KMS-11 (cell line): Measurements from ENCODE around the gene ELK4.

ENCODE experiments used
- H2AFZ ChIP-seq: fragments of 200-600 bp; sonication (generic); 2 replicates; pipeline ENCODE4 v1.6.1; 2016; ENCODE audit warnings: antibody characterized with exemption, mixed run types, low read depth
- H3K27ac ChIP-seq: fragments of 200-600 bp; sonication (generic); 2 replicates; pipeline ENCODE4 v1.6.1; 2016; ENCODE audit warnings: mild to moderate bottlenecking, mixed run types
- H3K27me3 ChIP-seq: fragments of 200-600 bp; sonication (generic); 2 replicates; pipeline ENCODE4 v1.6.1; 2017; ENCODE audit warnings: mild to moderate bottlenecking, low read depth, mixed run types, moderate library complexity; ENCODE audit not compliant: insufficient read depth
- H3K36me3 ChIP-seq: fragments of 200-600 bp; sonication (generic); 2 replicates; pipeline ENCODE4 v1.6.1; 2017; ENCODE audit warnings: mild to moderate bottlenecking, mixed run types; ENCODE audit not compliant: insufficient read depth
- H3K4me1 ChIP-seq: fragments of 200-600 bp; sonication (generic); 2 replicates; pipeline ENCODE4 v1.6.1; 2016; ENCODE audit warnings: mild to moderate bottlenecking, low read depth, mixed run types; ENCODE audit not compliant: poor library complexity, severe bottlenecking
- H3K4me2 ChIP-seq: fragments of 200-600 bp; sonication (generic); 2 replicates; pipeline ENCODE4 v1.7.0; 2016; ENCODE audit warnings: mild to moderate bottlenecking, mixed run types
- H3K4me3 ChIP-seq: fragments of 200-600 bp; sonication (generic); IDR thresholded peaks from 2 replicates; pipeline ENCODE4 v1.6.1; 2017; ENCODE audit warnings: low read depth, low read length, mixed read lengths; ENCODE audit not compliant: insufficient read depth
- H3K79me2 ChIP-seq: fragments of 200-600 bp; sonication (generic); 2 replicates; pipeline ENCODE4 v1.6.1; 2016; ENCODE audit warnings: low read depth, mixed run types; ENCODE audit not compliant: insufficient read depth
- H3K9ac ChIP-seq: fragments of 200-600 bp; sonication (generic); 2 replicates; pipeline ENCODE4 v1.6.1; 2016; ENCODE audit warnings: mild to moderate bottlenecking, mixed run types
- H4K20me1 ChIP-seq: fragments of 200-600 bp; sonication (generic); 2 replicates; pipeline ENCODE4 v1.6.1; 2016; ENCODE audit warnings: mild to moderate bottlenecking, mixed run types; ENCODE audit not compliant: insufficient read depth
- CTCF ChIP-seq: fragments of 200-600 bp; sonication (generic); conservative IDR thresholded peaks from 2 replicates; pipeline ENCODE4 v1.6.1; 2017; ENCODE audit warnings: low read depth, mild to moderate bottlenecking, antibody characterized with exemption, low read length, moderate library complexity, mixed read lengths

Gene ELK4

GRCh38 chr1:205677167-205677566 is 45.4 kb upstream of the ELK4 start:
- Histone ChIP-seq H3K27ac (no peak overlapping the region), H3K36me3 (no peaks in the 10 kb centered on the region), H2AFZ (no peak overlapping the region), H3K9ac (no peak overlapping the region), H3K4me1 (peaks cover 12% of the 10 kb centered on the region), H3K27me3 (peaks cover 25% of the 10 kb centered on the region), H3K4me3 (no peak overlapping the region), H3K4me2 (no peak overlapping the region), H4K20me1 (no peaks in the 10 kb centered on the region), H3K79me2 (no peaks in the 10 kb centered on the region)
- no peak for TF ChIP-seq CTCF

GRCh38 chr1:205676597-205676996 is 44.8 kb upstream of the ELK4 start:
- H3K9ac ChIP-seq: no peak overlapping the region
- no peaks in the 10 kb centered on the region for H3K79me2 ChIP-seq
- peaks cover 25% of the 10 kb centered on the region for H3K27me3 ChIP-seq
- H3K4me3 ChIP-seq: no peak overlapping the region
- no peak overlapping the region for H2AFZ ChIP-seq
- peaks cover 18% of the 10 kb centered on the region for H3K4me1 ChIP-seq
- H4K20me1 ChIP-seq: no peaks in the 10 kb centered on the region
- H3K36me3 ChIP-seq: no peaks in the 10 kb centered on the region
- no peak for TF ChIP-seq CTCF
- no peak overlapping the region for H3K27ac ChIP-seq
- H3K4me2 ChIP-seq: no peak overlapping the region

- no peak overlapping the region for H2AFZ ChIP-seq
- H3K79me2 ChIP-seq: no peaks in the 10 kb centered on the region
- no peak overlapping the region for H3K9ac ChIP-seq
- peaks cover 23% of the 10 kb centered on the region for H3K4me1 ChIP-seq
- H3K27ac ChIP-seq: no peak overlapping the region
- peaks cover 19% of the 10 kb centered on the region for H3K27me3 ChIP-seq
- TF ChIP-seq CTCF: no peak
- H3K4me2 ChIP-seq: no peak overlapping the region
- H4K20me1 ChIP-seq: no peaks in the 10 kb centered on the region
- no peak overlapping the region for H3K4me3 ChIP-seq
- H3K36me3 ChIP-seq: no peaks in the 10 kb centered on the region
Measured at GRCh38 chr1:205676002-205676401, 44.2 kb upstream of the ELK4 start.

- Histone ChIP-seq H3K79me2 (no peaks in the 10 kb centered on the region), H3K4me1 (peaks cover 23% of the 10 kb centered on the region)
Measured at GRCh38 chr1:205675247-205675646, 43.4 kb upstream of the ELK4 start.

More at GRCh38 chr1:205675247-205675646, 43.4 kb upstream of the ELK4 start:
- Histone ChIP-seq H3K4me2 (no peak overlapping the region), H3K9ac (no peak overlapping the region), H3K4me3 (no peak overlapping the region), H2AFZ (no peak overlapping the region), H3K27me3 (peaks cover 15% of the 10 kb centered on the region), H3K36me3 (no peaks in the 10 kb centered on the region), H4K20me1 (no peaks in the 10 kb centered on the region), H3K27ac (no peak overlapping the region)
- TF ChIP-seq CTCF: no peak
